WERI-Rb-1 (cell line): Measurements from ENCODE around the gene CD200R1.

ENCODE experiments used
- DNase-seq: peaks from one replicate; pipeline ENCODE4 v3.0.0-alpha.2; 2020
- H3K27ac ChIP-seq: fragments of 250-450 bp; sonication (Bioruptor Pico); 2 replicates; pipeline ENCODE4 v1.5.1; 2020; ENCODE audit warnings: mild to moderate bottlenecking, moderate library complexity
- H3K27me3 ChIP-seq: fragments of 250-450 bp; sonication (Bioruptor Pico); 2 replicates; pipeline ENCODE4 v1.5.1; 2021; ENCODE audit warnings: mild to moderate bottlenecking, low read depth, moderate library complexity; ENCODE audit not compliant: insufficient read depth, severe bottlenecking
- H3K36me3 ChIP-seq: fragments of 250-450 bp; sonication (Bioruptor Pico); 2 replicates; pipeline ENCODE4 v1.5.1; 2020; ENCODE audit warnings: mild to moderate bottlenecking, moderate library complexity
- H3K4me3 ChIP-seq: 2 replicates; pipeline ENCODE4 v1.5.1; 2011; ENCODE audit warnings: low read depth, mild to moderate bottlenecking, control low read depth, low read length
- H3K9me3 ChIP-seq: fragments of 250-450 bp; sonication (Bioruptor Pico); 2 replicates; pipeline ENCODE4 v1.5.1; 2021; ENCODE audit warnings: mild to moderate bottlenecking, moderate library complexity; ENCODE audit not compliant: severe bottlenecking
- TF ChIP-seq, protein P1 (sequence below): IDR thresholded peaks from 2 replicates; pipeline ENCODE4 v1.5.1; 2011; ENCODE audit warnings: low read depth, mild to moderate bottlenecking, control low read depth, inconsistent platforms, low read length

Gene CD200R1

DNA sequence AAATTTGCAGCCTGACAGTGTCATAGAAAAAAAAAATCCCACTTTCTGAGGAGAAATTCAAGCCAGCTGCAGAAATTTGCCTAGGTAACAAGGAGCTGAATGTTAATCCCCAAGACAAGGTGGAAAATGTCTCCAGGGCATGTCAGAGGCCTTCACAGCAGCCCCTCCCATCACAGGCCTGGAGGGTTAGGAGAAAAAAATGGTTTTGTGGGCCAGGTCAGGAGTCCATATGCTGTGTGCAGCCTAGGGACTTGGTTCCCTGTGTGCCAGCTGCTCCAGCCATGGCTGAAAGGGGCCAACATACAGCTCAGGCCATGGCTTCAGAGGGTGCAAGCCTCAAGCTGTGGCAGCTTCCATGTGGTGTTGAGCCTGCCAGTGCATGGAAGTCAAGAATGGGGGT, 11.2 kb downstream of the CD200R1 start:
- no peak for DNase-seq
- TF ChIP-seq, protein P1, sequence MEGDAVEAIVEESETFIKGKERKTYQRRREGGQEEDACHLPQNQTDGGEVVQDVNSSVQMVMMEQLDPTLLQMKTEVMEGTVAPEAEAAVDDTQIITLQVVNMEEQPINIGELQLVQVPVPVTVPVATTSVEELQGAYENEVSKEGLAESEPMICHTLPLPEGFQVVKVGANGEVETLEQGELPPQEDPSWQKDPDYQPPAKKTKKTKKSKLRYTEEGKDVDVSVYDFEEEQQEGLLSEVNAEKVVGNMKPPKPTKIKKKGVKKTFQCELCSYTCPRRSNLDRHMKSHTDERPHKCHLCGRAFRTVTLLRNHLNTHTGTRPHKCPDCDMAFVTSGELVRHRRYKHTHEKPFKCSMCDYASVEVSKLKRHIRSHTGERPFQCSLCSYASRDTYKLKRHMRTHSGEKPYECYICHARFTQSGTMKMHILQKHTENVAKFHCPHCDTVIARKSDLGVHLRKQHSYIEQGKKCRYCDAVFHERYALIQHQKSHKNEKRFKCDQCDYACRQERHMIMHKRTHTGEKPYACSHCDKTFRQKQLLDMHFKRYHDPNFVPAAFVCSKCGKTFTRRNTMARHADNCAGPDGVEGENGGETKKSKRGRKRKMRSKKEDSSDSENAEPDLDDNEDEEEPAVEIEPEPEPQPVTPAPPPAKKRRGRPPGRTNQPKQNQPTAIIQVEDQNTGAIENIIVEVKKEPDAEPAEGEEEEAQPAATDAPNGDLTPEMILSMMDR, result no peak
- peaks cover 2% of the 10 kb centered on the region for H3K9me3 ChIP-seq
- H3K27ac ChIP-seq, result no peak overlapping the region
- H3K4me3 ChIP-seq, result no peak overlapping the region
- H3K36me3 ChIP-seq, result no peaks in the 10 kb centered on the region
- peaks cover 31% of the 10 kb centered on the region for H3K27me3 ChIP-seq

DNA sequence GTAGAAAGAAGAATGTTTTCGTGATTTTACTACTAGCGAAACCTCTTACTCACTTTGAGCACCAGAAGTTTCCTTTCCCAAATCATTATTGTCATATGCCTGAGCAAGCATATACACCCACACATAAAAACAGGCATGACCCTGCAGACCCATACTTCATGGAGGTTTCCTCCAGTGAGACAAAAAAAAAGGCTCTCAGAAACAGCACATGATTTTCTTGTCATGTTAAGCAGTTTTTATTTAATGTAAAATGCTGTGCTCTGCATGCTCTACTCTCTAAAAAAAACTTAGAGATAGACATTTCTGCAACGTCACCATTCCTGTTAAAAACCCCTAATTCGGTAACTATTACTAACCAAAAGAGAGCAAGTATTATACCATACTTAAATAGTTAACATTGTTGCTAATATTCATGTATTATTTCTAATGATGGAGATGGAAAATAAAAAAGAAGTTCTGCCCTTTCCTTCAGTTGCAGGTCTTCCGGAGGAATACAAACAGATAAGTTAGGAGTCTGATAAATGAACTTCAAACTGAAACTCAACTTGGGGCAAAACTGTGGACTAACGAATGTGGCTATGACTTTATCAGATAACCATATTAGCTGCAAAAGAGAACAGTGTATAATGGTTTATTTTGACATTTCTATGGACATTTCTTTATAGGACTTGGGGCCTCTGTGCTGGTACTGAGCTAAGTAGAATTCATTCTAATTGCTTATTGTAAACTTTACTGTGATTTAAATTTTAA, 15.9 kb downstream of the CD200R1 start:
- no peak for DNase-seq
- H3K27ac ChIP-seq, result no peak overlapping the region
- TF ChIP-seq, protein P1, result no peak
- H3K27me3 ChIP-seq, result peaks cover 19% of the 10 kb centered on the region
- no peak overlapping the region for H3K4me3 ChIP-seq
- H3K36me3 ChIP-seq, result no peaks in the 10 kb centered on the region
- peaks cover 2% of the 10 kb centered on the region for H3K9me3 ChIP-seq

DNA sequence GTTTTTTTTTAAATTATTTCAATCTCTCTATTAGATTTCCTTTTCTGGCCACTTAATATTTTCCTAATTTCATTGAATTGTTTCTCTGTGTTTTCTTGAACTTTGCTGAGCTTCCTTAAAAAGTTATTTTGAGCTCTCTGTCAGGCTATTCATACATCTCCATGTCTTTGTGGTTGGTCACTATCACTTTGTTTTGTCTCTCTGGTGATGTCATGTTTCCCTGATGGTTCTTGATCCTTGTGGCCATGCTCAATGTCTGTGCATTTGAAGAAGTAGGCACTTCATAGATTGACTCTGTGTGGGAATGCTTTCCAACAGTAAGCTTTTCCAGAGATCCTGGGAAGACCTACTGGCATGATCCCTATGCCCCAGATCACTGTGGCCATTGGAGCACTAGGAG, 18.6 kb downstream of the CD200R1 start:
- DNase-seq, result no peak
- Histone ChIP-seq H3K27me3 (peaks cover 14% of the 10 kb centered on the region), H3K9me3 (no peaks in the 10 kb centered on the region), H3K27ac (no peak overlapping the region), H3K4me3 (no peak overlapping the region), H3K36me3 (no peaks in the 10 kb centered on the region)
- TF ChIP-seq, protein P1, result no peak

DNA sequence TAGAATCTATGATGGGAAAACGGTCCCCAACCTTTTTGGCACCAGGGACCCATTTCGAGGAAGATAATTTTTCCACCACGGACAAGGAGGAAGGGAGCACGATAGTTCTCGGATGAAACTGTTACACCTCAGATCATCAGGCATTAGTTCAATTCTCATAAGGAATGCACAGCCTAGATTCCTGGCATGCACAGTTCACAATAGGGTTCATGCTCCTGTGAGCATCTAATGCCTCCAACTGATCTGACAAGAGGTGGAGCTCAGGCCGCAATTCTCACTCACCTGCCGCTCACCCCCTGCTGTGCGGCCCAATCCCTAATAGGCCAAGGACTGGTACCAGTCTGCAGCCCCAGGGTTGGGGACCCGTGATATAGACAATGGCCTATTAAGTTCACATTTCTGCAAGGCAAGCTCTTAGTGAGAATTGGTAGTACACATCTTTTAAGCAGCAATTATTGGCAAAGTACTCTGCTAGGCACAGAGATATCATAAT, 26.5 kb downstream of the CD200R1 start:
- H3K27me3 ChIP-seq, result peaks cover 40% of the 10 kb centered on the region
- H3K27ac ChIP-seq, result no peak overlapping the region
- H3K36me3 ChIP-seq, result no peaks in the 10 kb centered on the region
- H3K9me3 ChIP-seq, result no peaks in the 10 kb centered on the region
- no peak for DNase-seq
- TF ChIP-seq, protein P1, result no peak
- H3K4me3 ChIP-seq, result no peak overlapping the region

DNA sequence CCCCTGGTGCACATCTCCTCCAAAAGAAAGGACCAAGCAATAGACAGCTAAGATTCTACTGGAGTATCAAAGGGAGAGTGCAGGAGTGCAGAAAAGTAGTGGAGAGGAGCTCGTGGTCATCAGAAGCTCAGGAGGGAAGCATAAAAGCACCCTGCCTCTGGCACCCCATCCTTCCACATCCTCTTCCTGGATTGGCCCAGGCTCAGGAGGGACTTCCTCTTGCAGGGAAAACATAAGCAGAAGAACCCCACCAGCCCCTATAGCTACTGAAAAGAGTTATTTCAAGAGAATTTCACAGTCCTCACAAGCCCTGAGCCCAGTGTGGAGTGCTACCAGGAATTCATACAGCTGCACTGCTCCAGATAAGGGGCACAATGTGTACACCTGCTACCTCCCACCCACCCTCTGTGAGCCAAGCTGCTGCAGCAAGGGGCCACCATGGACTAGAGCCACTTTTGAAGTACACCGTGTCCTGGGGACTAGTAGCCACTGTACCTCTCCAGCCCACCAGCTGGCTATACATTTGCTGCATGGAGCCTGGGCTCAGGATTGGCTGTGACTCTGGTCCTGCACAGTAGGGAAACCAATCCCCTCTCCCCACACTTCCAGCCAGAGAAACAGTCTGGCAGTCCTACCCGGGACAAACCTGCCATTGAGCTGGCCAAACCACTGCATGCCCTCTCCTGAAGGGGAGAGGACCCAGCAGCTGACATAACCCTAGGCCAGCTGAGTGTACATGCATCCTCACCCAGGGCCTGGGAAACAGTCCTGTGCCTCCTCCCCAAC, 43.0 kb downstream of the CD200R1 start:
- DNase-seq, result no peak
- Histone ChIP-seq H3K27me3 (peaks cover 12% of the 10 kb centered on the region), H3K36me3 (no peaks in the 10 kb centered on the region), H3K27ac (no peak overlapping the region), H3K9me3 (no peaks in the 10 kb centered on the region), H3K4me3 (no peak overlapping the region)
- TF ChIP-seq, protein P1, result no peak
